Natural killer cell treated with Interleukin-12 subunit alpha and Interleukin-12 subunit beta and Interleukin-15 and Interleukin-18, amount 100 ng/mL, for 72 hours (primary cell): ENCODE data around the gene SLC4A2. TPM values are rescaled to one million over a fixed set of nuclear protein-coding genes. Genes with fewer than 3 reads are reported as not detected.

ENCODE experiments used
- ATAC-seq, 2 donors: fragments of 150-1000 bp; cut with Tn5 transposase in 1 of 2; sonication (Bioruptor Pico), chemical (Tn5 transposase) in 1 of 2; 2 replicates each; pipeline ENCODE4 v1.10.0; 2021
- DNase-seq: peaks from one replicate; pipeline ENCODE4 v3.0.0; 2022; ENCODE audit warnings: low spot score
- H3K27ac Mint-ChIP-seq, 2 donors: 1 replicate in 1 of 2; 2 replicates in 1 of 2; pipeline ENCODE4 v1.8.0; 2022; ENCODE audit warnings: mixed read lengths in 2 of 2, mild to moderate bottlenecking in 1 of 2, moderate library complexity in 1 of 2
- H3K27me3 Mint-ChIP-seq, 2 donors: 1 replicate in 1 of 2; 2 replicates in 1 of 2; pipeline ENCODE4 v1.8.0; 2022; ENCODE audit warnings: mixed read lengths in 2 of 2
- H3K36me3 Mint-ChIP-seq: one replicate; pipeline ENCODE4 v1.8.0; 2022; ENCODE audit warnings: mixed read lengths
- H3K4me1 Mint-ChIP-seq, 2 donors: 1 replicate in 1 of 2; 2 replicates in 1 of 2; pipeline ENCODE4 v1.8.0; 2022; ENCODE audit warnings: low read depth in 2 of 2, mixed read lengths in 2 of 2, mild to moderate bottlenecking in 1 of 2
- H3K4me3 Mint-ChIP-seq: one replicate; pipeline ENCODE4 v1.8.0; 2022; ENCODE audit warnings: mixed read lengths
- H3K9me3 Mint-ChIP-seq: 2 replicates; pipeline ENCODE4 v1.8.0; 2022; ENCODE audit warnings: mixed read lengths
- total RNA-seq, 2 donors: library from RNA; stranded (reverse); gene quantifications; one replicate each; pipeline ENCODE4 v1.2.3, GENCODE V29; 2022

SLC4A2 gene
- total RNA-seq, 2 donors from 2014 or later: 117 to 195 TPM

GRCh38 chr7:151078233-151079040, 19.0 kb downstream of the SLC4A2 start:
- no peaks in the 10 kb centered on the region for H3K36me3 Mint-ChIP-seq
- peak overlapping the region in 1 of 2 donors; percentile 57 for H3K27ac Mint-ChIP-seq

GRCh38 chr7:151079199-151079910, 20.0 kb downstream of the SLC4A2 start:
- Mint-ChIP-seq H3K27ac (peak overlapping the region; percentile 44 to 64), H3K4me3 (peak overlapping the region; percentile 87), H3K9me3 (no peaks in the 10 kb centered on the region), H3K4me1 (peaks cover 12 to 19% of the 10 kb centered on the region in 2 donors), H3K36me3 (no peaks in the 10 kb centered on the region), H3K27me3 (no peaks in the 10 kb centered on the region)
- no peak for ATAC-seq
- no peak for DNase-seq

More at GRCh38 chr7:151078233-151079040, 19.0 kb downstream of the SLC4A2 start:
- no peak for DNase-seq
- peak overlapping the region; percentile 87 for H3K4me3 Mint-ChIP-seq
- H3K27me3 Mint-ChIP-seq: no peaks in the 10 kb centered on the region
- H3K4me1 Mint-ChIP-seq: peaks cover 12 to 19% of the 10 kb centered on the region in 2 donors
- ATAC-seq: no peak
- H3K9me3 Mint-ChIP-seq: no peaks in the 10 kb centered on the region

- Mint-ChIP-seq H3K27ac (peak overlapping the region; percentile 44 to 64), H3K4me3 (peak overlapping the region; percentile 87), H3K9me3 (no peaks in the 10 kb centered on the region), H3K27me3 (peaks cover 0 to under 1% of the 10 kb centered on the region in 2 donors), H3K36me3 (no peaks in the 10 kb centered on the region), H3K4me1 (peaks cover 18 to 24% of the 10 kb centered on the region in 2 donors)
- DNase-seq (no peak), ATAC-seq (peak; percentile 0 to 2)
Measured at GRCh38 chr7:151080067-151080521, 20.7 kb downstream of the SLC4A2 start.

GRCh38 chr7:151080522-151081169, 21.3 kb downstream of the SLC4A2 start, which contains the start of gene FASTK:
FASTK (minus strand) TSS chr7:151080809; CDS start chr7:151080766, 43 bp downstream.
- Mint-ChIP-seq H3K9me3 (no peaks in the 10 kb centered on the region), H3K27ac (peak within 1 kb of the TSS; percentile 44 to 64), H3K27me3 (peaks cover 0 to 3% of the 10 kb centered on the region in 2 donors), H3K4me1 (peaks cover 22 to 29% of the 10 kb centered on the region in 2 donors), H3K36me3 (no peaks in the 10 kb centered on the region), H3K4me3 (peak within 1 kb of the TSS; percentile 87)
- ATAC-seq: peak; percentile 91 to 94
- peak; percentile 92 for DNase-seq

- no peak for DNase-seq
- Mint-ChIP-seq H3K4me3 (peak overlapping the region; percentile 99), H3K36me3 (no peaks in the 10 kb centered on the region), H3K9me3 (no peaks in the 10 kb centered on the region), H3K27me3 (peaks cover 0 to 3% of the 10 kb centered on the region in 2 donors), H3K4me1 (peaks cover 27 to 33% of the 10 kb centered on the region in 2 donors), H3K27ac (no peak overlapping the region)
- ATAC-seq: no peak
Measured at GRCh38 chr7:151081170-151082101, 22.0 kb downstream of the SLC4A2 start.

GRCh38 chr7:151082141-151083070, 23.0 kb downstream of the SLC4A2 start:
- Mint-ChIP-seq H3K27me3 (peaks cover 0 to 3% of the 10 kb centered on the region in 2 donors), H3K27ac (peak overlapping the region; percentile 88 to 89), H3K9me3 (no peaks in the 10 kb centered on the region), H3K4me3 (peak overlapping the region; percentile 99), H3K4me1 (peaks cover 27 to 33% of the 10 kb centered on the region in 2 donors), H3K36me3 (no peaks in the 10 kb centered on the region)
- no peak for ATAC-seq
- DNase-seq: no peak

- Mint-ChIP-seq H3K36me3 (no peaks in the 10 kb centered on the region), H3K4me3 (peak within 1 kb of the TSS; percentile 99), H3K27me3 (peaks cover 0 to 3% of the 10 kb centered on the region in 2 donors), H3K27ac (peak within 1 kb of the TSS; percentile 88 to 89), H3K4me1 (peaks cover 26 to 32% of the 10 kb centered on the region in 2 donors), H3K9me3 (no peaks in the 10 kb centered on the region)
- peak; percentile 67 to 81 for ATAC-seq
- peak; percentile 91 for DNase-seq
Measured at GRCh38 chr7:151083071-151083823, 23.9 kb downstream of the SLC4A2 start, which contains the start of gene TMUB1. TMUB1 (minus strand) TSS chr7:151083493; CDS start chr7:151082563, 930 bp downstream.

GRCh38 chr7:151083824-151084160, 24.4 kb downstream of the SLC4A2 start:
- no peak for ATAC-seq
- peaks cover 28 to 31% of the 10 kb centered on the region in 2 donors for H3K4me1 Mint-ChIP-seq
- peaks cover 0 to 3% of the 10 kb centered on the region in 2 donors for H3K27me3 Mint-ChIP-seq
- no peak for DNase-seq
- H3K36me3 Mint-ChIP-seq: no peaks in the 10 kb centered on the region
- peak overlapping the region in 1 of 2 donors; percentile 56 for H3K27ac Mint-ChIP-seq
- no peaks in the 10 kb centered on the region for H3K9me3 Mint-ChIP-seq
- peak overlapping the region; percentile 99 for H3K4me3 Mint-ChIP-seq

GRCh38 chr7:151085329-151085690, 25.9 kb downstream of the SLC4A2 start:
- DNase-seq (no peak), ATAC-seq (no peak)
- peaks cover 35 to 37% of the 10 kb centered on the region in 2 donors for H3K4me1 Mint-ChIP-seq
- no peaks in the 10 kb centered on the region for H3K36me3 Mint-ChIP-seq
- H3K9me3 Mint-ChIP-seq: no peaks in the 10 kb centered on the region
- peak overlapping the region; percentile 67 for H3K4me3 Mint-ChIP-seq
- peak overlapping the region; percentile 24 to 56 for H3K27ac Mint-ChIP-seq
- H3K27me3 Mint-ChIP-seq: peaks cover 0 to 3% of the 10 kb centered on the region in 2 donors

GRCh38 chr7:151085691-151086620, 26.6 kb downstream of the SLC4A2 start, which contains the start of gene AGAP3:
AGAP3 (plus strand) TSS chr7:151086475; CDS start chr7:151086742, 267 bp downstream.
- Mint-ChIP-seq H3K4me3 (peak within 1 kb of the TSS; percentile 86), H3K27ac (peak within 1 kb of the TSS; percentile 33 to 56), H3K9me3 (no peaks in the 10 kb centered on the region), H3K4me1 (peaks cover 35 to 37% of the 10 kb centered on the region in 2 donors), H3K36me3 (no peaks in the 10 kb centered on the region), H3K27me3 (peaks cover 0 to 3% of the 10 kb centered on the region in 2 donors)
- ATAC-seq (peak; percentile 63 to 76), DNase-seq (peak; percentile 85)
